DOHH2 (cell line): ENCODE results near the gene POGZ.

Experiments
- EZH2phosphoT487 ChIP-seq: fragments of 200-600 bp; sonication (generic); IDR thresholded peaks from 2 replicates; pipeline ENCODE4 v1.6.1; 2017; ENCODE audit warnings: borderline replicate concordance, mild to moderate bottlenecking, antibody characterized with exemption, low read length, moderate library complexity, mixed read lengths
- TF ChIP-seq, protein P1 (sequence below): fragments of 200-600 bp; sonication (generic); IDR thresholded peaks from one replicate; pipeline ENCODE4 v1.5.1; 2014; ENCODE audit warnings: antibody characterized with exemption, mild to moderate bottlenecking, low read depth, low read length; ENCODE audit not compliant: poor library complexity, severe bottlenecking

DNA sequence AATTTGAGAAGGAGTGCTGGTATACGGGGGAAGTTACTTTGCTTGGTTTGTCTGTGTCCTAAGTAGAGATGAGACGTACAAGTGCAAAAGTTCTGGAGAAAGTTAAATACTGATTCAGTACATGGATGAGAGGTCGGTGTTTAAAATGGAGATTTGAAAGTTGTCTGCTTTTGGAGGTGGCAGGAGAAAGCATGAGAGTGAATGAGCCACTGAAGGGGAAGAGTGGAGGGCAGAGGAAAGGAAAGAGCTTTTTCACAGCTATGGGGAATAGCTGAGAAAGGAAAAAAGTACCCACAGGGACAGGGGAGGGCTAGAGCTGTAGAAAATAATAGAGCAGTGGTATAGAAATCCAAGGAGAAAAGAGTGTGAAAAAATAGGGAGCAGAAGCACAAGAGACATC, 33.7 kb upstream of the POGZ start:
- TF ChIP-seq, protein P1, sequence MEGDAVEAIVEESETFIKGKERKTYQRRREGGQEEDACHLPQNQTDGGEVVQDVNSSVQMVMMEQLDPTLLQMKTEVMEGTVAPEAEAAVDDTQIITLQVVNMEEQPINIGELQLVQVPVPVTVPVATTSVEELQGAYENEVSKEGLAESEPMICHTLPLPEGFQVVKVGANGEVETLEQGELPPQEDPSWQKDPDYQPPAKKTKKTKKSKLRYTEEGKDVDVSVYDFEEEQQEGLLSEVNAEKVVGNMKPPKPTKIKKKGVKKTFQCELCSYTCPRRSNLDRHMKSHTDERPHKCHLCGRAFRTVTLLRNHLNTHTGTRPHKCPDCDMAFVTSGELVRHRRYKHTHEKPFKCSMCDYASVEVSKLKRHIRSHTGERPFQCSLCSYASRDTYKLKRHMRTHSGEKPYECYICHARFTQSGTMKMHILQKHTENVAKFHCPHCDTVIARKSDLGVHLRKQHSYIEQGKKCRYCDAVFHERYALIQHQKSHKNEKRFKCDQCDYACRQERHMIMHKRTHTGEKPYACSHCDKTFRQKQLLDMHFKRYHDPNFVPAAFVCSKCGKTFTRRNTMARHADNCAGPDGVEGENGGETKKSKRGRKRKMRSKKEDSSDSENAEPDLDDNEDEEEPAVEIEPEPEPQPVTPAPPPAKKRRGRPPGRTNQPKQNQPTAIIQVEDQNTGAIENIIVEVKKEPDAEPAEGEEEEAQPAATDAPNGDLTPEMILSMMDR, result no peak
- TF ChIP-seq EZH2phosphoT487, result no peak
